ES-I3 (cell line): ENCODE data around the gene ZNF662.

ENCODE experiments used
- H3K36me3 ChIP-seq: 2 replicates; pipeline ENCODE4 v1.6.1; 2013; ENCODE audit warnings: mild to moderate bottlenecking, low read length, control low read depth, moderate library complexity; ENCODE audit not compliant: insufficient read depth
- H3K4me1 ChIP-seq: 2 replicates; pipeline ENCODE4 v1.6.1; 2013; ENCODE audit warnings: mild to moderate bottlenecking, control low read depth, low read length; ENCODE audit not compliant: insufficient read depth
- H3K9ac ChIP-seq: 2 replicates; pipeline ENCODE4 v1.6.1; 2013; ENCODE audit warnings: low read depth, mild to moderate bottlenecking, low read length, moderate library complexity
- H3K9me3 ChIP-seq: 2 replicates; pipeline ENCODE4 v1.6.1; 2013; ENCODE audit warnings: mild to moderate bottlenecking, low read length, moderate library complexity; ENCODE audit not compliant: control insufficient read depth, insufficient read depth

The ZNF662 gene

DNA sequence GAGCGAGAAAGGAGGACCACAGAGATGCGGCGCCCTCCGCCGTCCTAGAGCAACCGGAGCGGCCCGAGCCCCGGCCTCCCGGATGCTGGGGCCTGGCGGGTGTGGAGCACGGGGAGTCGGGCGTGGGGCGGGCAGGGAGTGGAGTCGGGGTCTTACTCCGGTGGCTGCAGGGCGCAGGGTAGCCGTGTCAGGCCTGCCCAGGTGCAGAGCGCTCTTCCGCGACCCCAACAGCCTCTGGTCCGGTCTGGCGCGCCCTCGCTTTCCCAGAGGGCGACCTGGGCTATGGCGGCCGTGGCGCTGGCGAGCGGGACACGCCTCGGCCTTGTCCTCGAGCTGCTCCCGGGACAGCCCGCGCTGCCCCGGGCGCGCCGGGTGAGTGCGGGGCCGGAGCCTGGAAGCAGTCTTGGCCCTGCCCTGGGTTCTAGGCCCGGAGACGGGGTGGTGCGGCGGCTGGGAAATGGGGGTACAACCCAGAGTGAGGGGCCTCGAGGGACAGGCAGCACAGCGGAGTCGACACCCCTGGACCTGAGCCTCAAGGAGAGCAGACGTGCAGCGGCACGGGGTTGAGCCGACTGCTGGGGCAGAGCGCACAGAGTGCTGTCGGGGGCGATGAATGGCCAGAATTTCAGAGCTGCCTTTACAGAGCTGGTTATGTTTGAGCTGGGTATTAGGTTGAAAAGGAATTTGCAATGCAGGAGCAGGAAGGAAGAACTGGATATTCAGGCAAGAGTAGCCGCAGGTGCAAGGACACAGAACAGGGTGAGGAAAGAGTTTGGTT is at the start of gene ZNF662:
Gene ZNF662 (plus strand): TSS at position 73 of the 778 bp plus-strand sequence. CDS start 1,973 bp downstream, outside the sequence.
- Histone ChIP-seq H3K36me3 (no peaks in the 10 kb centered on the region), H3K9me3 (no peaks in the 10 kb centered on the region; the same call in 1 of the 2 replicates), H3K9ac (no peak within 1 kb of the TSS), H3K4me1 (no peaks in the 10 kb centered on the region)

DNA sequence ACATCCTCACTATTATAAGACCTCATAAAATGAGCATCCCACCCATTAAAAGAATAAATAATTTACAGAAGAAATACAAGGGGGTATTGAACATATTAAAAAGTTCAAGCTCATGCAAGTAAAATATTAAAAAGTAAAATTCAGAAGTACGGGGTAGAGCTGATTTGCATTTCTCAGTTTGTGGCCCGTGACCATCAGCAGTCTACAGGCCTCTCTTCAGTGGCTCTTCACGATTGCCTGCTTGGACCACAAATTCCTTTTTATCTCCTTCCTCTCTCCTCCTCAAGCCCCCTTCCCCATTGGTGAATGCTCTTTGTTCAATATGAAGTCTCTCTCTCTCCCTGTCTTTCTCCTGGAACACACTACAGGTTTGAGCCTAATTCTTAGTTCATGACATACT is 49.4 kb upstream of the ZNF662 start:
- Histone ChIP-seq H3K9me3 (no peaks in the 10 kb centered on the region), H3K4me1 (no peaks in the 10 kb centered on the region), H3K9ac (no peak overlapping the region), H3K36me3 (no peaks in the 10 kb centered on the region)

DNA sequence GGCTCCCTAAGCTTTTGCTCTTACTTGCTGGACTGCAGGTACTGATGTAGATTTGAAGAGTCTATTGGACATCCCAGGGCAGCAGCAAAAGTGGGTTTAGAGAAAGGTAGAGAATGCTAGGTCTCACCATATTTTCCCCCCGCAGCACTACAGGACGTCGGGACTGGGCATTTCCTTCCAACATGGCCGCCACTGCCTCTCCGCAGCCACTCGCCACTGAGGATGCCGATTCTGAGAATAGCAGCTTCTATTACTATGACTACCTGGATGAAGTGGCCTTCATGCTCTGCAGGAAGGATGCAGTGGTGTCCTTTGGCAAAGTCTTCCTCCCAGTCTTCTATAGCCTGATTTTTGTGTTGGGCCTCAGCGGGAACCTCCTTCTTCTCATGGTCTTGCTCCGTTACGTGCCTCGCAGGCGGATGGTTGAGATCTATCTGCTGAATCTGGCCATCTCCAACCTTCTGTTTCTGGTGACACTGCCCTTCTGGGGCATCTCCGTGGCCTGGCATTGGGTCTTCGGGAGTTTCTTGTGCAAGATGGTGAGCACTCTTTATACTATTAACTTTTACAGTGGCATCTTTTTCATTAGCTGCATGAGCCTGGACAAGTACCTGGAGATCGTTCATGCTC is 41.5 kb upstream of the ZNF662 start:
- Histone ChIP-seq H3K36me3 (no peaks in the 10 kb centered on the region), H3K4me1 (no peaks in the 10 kb centered on the region), H3K9ac (no peak overlapping the region), H3K9me3 (no peaks in the 10 kb centered on the region)

DNA sequence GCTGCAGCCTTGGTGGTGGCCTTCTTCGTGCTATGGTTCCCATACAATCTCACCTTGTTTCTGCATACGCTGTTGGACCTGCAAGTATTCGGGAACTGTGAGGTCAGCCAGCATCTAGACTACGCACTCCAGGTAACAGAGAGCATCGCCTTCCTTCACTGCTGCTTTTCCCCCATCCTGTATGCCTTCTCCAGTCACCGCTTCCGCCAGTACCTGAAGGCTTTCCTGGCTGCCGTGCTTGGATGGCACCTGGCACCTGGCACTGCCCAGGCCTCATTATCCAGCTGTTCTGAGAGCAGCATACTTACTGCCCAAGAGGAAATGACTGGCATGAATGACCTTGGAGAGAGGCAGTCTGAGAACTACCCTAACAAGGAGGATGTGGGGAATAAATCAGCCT is 40.7 kb upstream of the ZNF662 start:
- H3K9ac ChIP-seq = no peak overlapping the region
- no peaks in the 10 kb centered on the region for H3K4me1 ChIP-seq
- H3K36me3 ChIP-seq = no peaks in the 10 kb centered on the region
- H3K9me3 ChIP-seq = no peaks in the 10 kb centered on the region

DNA sequence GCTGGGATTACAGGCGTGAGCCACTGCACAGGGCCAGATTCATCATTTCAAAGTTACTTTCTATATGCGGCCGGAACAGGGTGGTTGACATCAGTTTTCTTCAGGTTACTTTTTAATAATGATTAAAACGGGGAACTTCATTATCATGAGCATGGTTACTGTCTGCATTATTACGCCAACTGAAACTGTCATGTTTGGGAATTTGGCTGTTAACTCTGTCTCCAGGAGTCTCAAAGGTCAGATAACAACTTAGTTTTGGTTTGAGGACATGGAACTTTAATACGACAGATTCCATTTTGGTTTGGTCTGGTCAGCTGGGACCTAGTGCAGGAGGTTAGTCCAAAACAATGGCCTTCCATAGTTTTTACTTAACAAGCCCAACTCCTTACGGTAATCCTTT is 38.8 kb upstream of the ZNF662 start:
- H3K36me3 ChIP-seq = no peaks in the 10 kb centered on the region
- no peaks in the 10 kb centered on the region for H3K9me3 ChIP-seq
- no peaks in the 10 kb centered on the region for H3K4me1 ChIP-seq
- H3K9ac ChIP-seq = no peak overlapping the region

DNA sequence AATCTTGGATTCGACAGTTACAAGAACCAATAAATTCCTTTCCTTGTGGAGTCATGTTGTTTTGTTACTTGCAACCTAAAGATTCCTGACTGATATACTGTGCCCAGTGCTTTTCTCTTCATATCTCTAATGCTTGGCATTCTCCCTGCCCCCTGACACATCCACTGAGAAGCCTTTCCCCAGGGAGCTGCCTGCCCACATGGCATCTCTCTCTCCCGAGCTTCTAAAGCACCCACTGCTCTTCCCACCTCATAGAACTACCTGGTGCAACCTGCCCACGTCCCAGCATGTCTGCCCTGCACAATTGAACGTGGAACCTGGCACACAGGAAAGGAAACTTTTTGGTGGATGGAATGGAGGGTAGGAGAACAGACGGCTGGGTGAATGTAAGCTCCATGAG is 37.1 kb upstream of the ZNF662 start:
- no peaks in the 10 kb centered on the region for H3K4me1 ChIP-seq
- no peaks in the 10 kb centered on the region for H3K9me3 ChIP-seq
- no peaks in the 10 kb centered on the region for H3K36me3 ChIP-seq
- no peak overlapping the region for H3K9ac ChIP-seq

GRCh38 chr3:42871592-42872196 is 34.2 kb upstream of the ZNF662 start:
- Histone ChIP-seq H3K9me3 (no peaks in the 10 kb centered on the region), H3K4me1 (no peaks in the 10 kb centered on the region), H3K9ac (no peak overlapping the region), H3K36me3 (no peaks in the 10 kb centered on the region)

- Histone ChIP-seq H3K4me1 (no peaks in the 10 kb centered on the region), H3K9ac (no peak overlapping the region), H3K9me3 (no peaks in the 10 kb centered on the region), H3K36me3 (no peaks in the 10 kb centered on the region)
These were observed 33.2 kb upstream of the ZNF662 start for GRCh38 chr3:42872718-42873117.

- Histone ChIP-seq H3K9me3 (no peaks in the 10 kb centered on the region), H3K4me1 (no peaks in the 10 kb centered on the region), H3K9ac (no peak overlapping the region), H3K36me3 (no peaks in the 10 kb centered on the region)
These were observed 32.5 kb upstream of the ZNF662 start for GRCh38 chr3:42873221-42873982.

- no peaks in the 10 kb centered on the region for H3K4me1 ChIP-seq
These were observed 31.2 kb upstream of the ZNF662 start for GRCh38 chr3:42874749-42875148.

GRCh38 chr3:42875325-42876151 is 30.4 kb upstream of the ZNF662 start, which contains the start of gene CYP8B1:
Gene CYP8B1, minus strand, starts transcription at chr3:42875879. Its CDS starts 63 bp downstream, at chr3:42875816.
- H3K36me3 ChIP-seq = no peaks in the 10 kb centered on the region
- no peak within 1 kb of the TSS for H3K9ac ChIP-seq
- no peaks in the 10 kb centered on the region; the same call in 1 of the 2 replicates for H3K4me1 ChIP-seq
- H3K9me3 ChIP-seq = no peaks in the 10 kb centered on the region

More at GRCh38 chr3:42874749-42875148, 31.2 kb upstream of the ZNF662 start:
- Histone ChIP-seq H3K36me3 (no peaks in the 10 kb centered on the region), H3K9me3 (no peaks in the 10 kb centered on the region), H3K9ac (no peak overlapping the region)

DNA sequence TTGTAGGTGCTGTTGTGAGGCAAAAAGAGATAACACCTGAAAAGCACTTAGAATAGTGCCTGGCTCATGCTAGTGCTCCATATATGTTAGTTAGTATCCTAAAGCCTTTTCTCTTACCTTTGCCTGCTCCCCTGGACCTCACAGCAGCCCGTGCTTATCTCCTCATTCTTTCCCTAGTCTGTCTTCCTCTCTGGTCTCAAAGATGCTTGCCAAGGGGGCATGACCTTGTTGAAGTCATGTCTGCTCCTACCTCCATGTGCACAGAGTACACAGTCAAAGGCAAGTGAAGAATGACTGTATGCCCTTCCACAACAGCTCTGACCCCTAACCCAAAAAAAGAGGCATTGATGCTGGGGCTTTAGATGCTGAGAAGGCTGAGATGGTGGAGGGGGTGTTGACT is 29.5 kb upstream of the ZNF662 start:
- no peak overlapping the region for H3K9ac ChIP-seq
- H3K9me3 ChIP-seq = no peaks in the 10 kb centered on the region
- H3K4me1 ChIP-seq = peaks cover 2% of the 10 kb centered on the region; the same call in 1 of the 2 replicates
- H3K36me3 ChIP-seq = no peaks in the 10 kb centered on the region

GRCh38 chr3:42876940-42877720 is 28.8 kb upstream of the ZNF662 start:
- Histone ChIP-seq H3K36me3 (no peaks in the 10 kb centered on the region), H3K9me3 (no peaks in the 10 kb centered on the region), H3K9ac (no peak overlapping the region), H3K4me1 (peaks cover 4% of the 10 kb centered on the region; the same call in 1 of the 2 replicates)
